Liver (tissue), 9 donors: ENCODE results near the gene CACNA1B. TPM values are rescaled to one million over a fixed set of nuclear protein-coding genes. Genes with fewer than 3 reads are reported as not detected.
A peak's percentile ranks its signal among the peaks of the same experiment; 100 is the strongest.

Experiments used
- DNase-seq: peaks from one replicate; pipeline ENCODE4 v3.0.0-alpha.2; 2017; ENCODE audit warnings: low spot score
- H3K27ac ChIP-seq, 2 donors: one replicate each; pipeline ENCODE4 v1.7.0; 2013; ENCODE audit warnings: inconsistent platforms in 2 of 2, low read length in 2 of 2, control low read depth in 1 of 2, low read depth in 1 of 2, mild to moderate bottlenecking in 1 of 2
- H3K27me3 ChIP-seq, 4 donors: one replicate each; pipeline versions ENCODE4 v1.6.1 to v1.7.0; 2013; ENCODE audit warnings: low read length in 3 of 4, inconsistent platforms in 1 of 4, mild to moderate bottlenecking in 1 of 4, moderate library complexity in 1 of 4; ENCODE audit not compliant: control insufficient read depth in 4 of 4, insufficient read depth in 4 of 4
- H3K36me3 ChIP-seq, 4 donors: one replicate each; pipeline versions ENCODE4 v1.6.1 to v1.7.0; 2013; ENCODE audit warnings: low read length in 3 of 4, mild to moderate bottlenecking in 3 of 4, low read depth in 1 of 4, moderate library complexity in 1 of 4; ENCODE audit not compliant: control insufficient read depth in 4 of 4, insufficient read depth in 3 of 4
- H3K4me1 ChIP-seq, 4 donors: one replicate each; pipeline versions ENCODE4 v1.6.1 to v1.7.0; 2013; ENCODE audit warnings: low read length in 3 of 4, mild to moderate bottlenecking in 3 of 4, moderate library complexity in 1 of 4; ENCODE audit not compliant: control insufficient read depth in 4 of 4, insufficient read depth in 4 of 4
- H3K4me3 ChIP-seq, 3 donors: one replicate each; pipeline versions ENCODE4 v1.6.1 to v1.7.0; 2013; ENCODE audit warnings: low read length in 3 of 3, control low read depth in 1 of 3, low read depth in 1 of 3, mild to moderate bottlenecking in 1 of 3
- H3K9ac ChIP-seq, 2 donors: one replicate each; pipeline ENCODE4 v1.7.0; 2013; ENCODE audit warnings: low read length in 2 of 2, mild to moderate bottlenecking in 2 of 2, moderate library complexity in 2 of 2, control low read depth in 1 of 2, low read depth in 1 of 2
- H3K9me3 ChIP-seq, 4 donors: one replicate each; pipeline versions ENCODE4 v1.6.1 to v1.7.0; 2013; ENCODE audit warnings: low read length in 3 of 4; ENCODE audit not compliant: control insufficient read depth in 4 of 4
- EGR1 ChIP-seq, 2 donors: IDR thresholded peaks; 2 replicates each; pipeline ENCODE4 v1.6.1; 2016 to 2018; ENCODE audit warnings: antibody characterized with exemption in 2 of 2, low read depth in 2 of 2
- FOXA1 ChIP-seq: IDR thresholded peaks from 2 replicates; pipeline ENCODE4 v1.6.1; 2016; ENCODE audit warnings: antibody characterized with exemption
- FOXA2 ChIP-seq: IDR thresholded peaks from 2 replicates; pipeline ENCODE4 v1.6.1; 2016; ENCODE audit warnings: antibody characterized with exemption
- GABPA ChIP-seq, 2 donors: IDR thresholded peaks in 1 of 2; conservative IDR thresholded peaks in 1 of 2; 2 replicates each; pipeline ENCODE4 v1.6.1; 2016; ENCODE audit warnings: antibody characterized with exemption in 2 of 2, mild to moderate bottlenecking in 1 of 2, moderate library complexity in 1 of 2
- HNF4A ChIP-seq, 2 donors: conservative IDR thresholded peaks; 2 replicates each; pipeline ENCODE4 v1.6.1; 2016; ENCODE audit warnings: antibody characterized with exemption in 2 of 2, mild to moderate bottlenecking in 2 of 2
- HNF4G ChIP-seq: IDR thresholded peaks from 2 replicates; pipeline ENCODE4 v1.6.1; 2016; ENCODE audit warnings: antibody characterized with exemption
- JUND ChIP-seq, 2 donors: IDR thresholded peaks; 2 replicates each; pipeline ENCODE4 v1.6.1; 2016; ENCODE audit warnings: antibody characterized with exemption in 2 of 2
- NR2F2 ChIP-seq: IDR thresholded peaks from 2 replicates; pipeline ENCODE4 v1.6.1; 2016; ENCODE audit warnings: antibody characterized with exemption
- RAD21 ChIP-seq, 2 donors: IDR thresholded peaks; 2 replicates each; pipeline ENCODE4 v1.6.1; 2016; ENCODE audit warnings: antibody characterized with exemption in 2 of 2, mild to moderate bottlenecking in 2 of 2
- RXRA ChIP-seq, 2 donors: IDR thresholded peaks; 2 replicates each; pipeline ENCODE4 v1.6.1; 2017 to 2018; ENCODE audit warnings: antibody characterized with exemption in 2 of 2, mild to moderate bottlenecking in 1 of 2
- SP1 ChIP-seq: IDR thresholded peaks from 2 replicates; pipeline ENCODE4 v1.6.1; 2018; ENCODE audit warnings: antibody characterized with exemption, mild to moderate bottlenecking
- TAF1 ChIP-seq: conservative IDR thresholded peaks from 2 replicates; pipeline ENCODE4 v1.6.1; 2016; ENCODE audit warnings: antibody characterized with exemption, mild to moderate bottlenecking
- YY1 ChIP-seq: IDR thresholded peaks from 2 replicates; pipeline ENCODE4 v1.6.1; 2016; ENCODE audit warnings: antibody characterized with exemption, mild to moderate bottlenecking
- WGBS: extraction: QIAGEN DNeasy Blood & Tissue Kit; methylation state at CpG from one replicate; pipeline ENCODE4 v1.1.7; 2013; 5-methylcytosine and 5-hydroxymethylcytosine counted together
- polyA plus RNA-seq, 2 donors: library from polyadenylated mRNA; stranded (reverse) in 1 of 2; unstranded in 1 of 2; fragments of 200-250 nt in 1 of 2; fragments of >200 nt in 1 of 2; fragmentation: Nextera tagmentation in 1 of 2; extraction: Ambion mirVana in 1 of 2; gene quantifications; one replicate each; pipeline versions ENCODE4 v1.2.1 to v1.2.3, GENCODE V29; 2013 to 2015
- total RNA-seq, 2 donors: library from RNA; depleted of rRNA; stranded (reverse); fragments of >200 nt; gene quantifications; one replicate each; pipeline ENCODE4 v1.2.3, GENCODE V29; 2014
- TF ChIP-seq, protein P1 (sequence below): IDR thresholded peaks from 2 replicates; pipeline ENCODE4 v1.6.1; 2016; ENCODE audit warnings: antibody characterized with exemption
- TF ChIP-seq, protein P2 (sequence below): IDR thresholded peaks from 2 replicates; pipeline ENCODE4 v1.6.1; 2016; ENCODE audit warnings: antibody characterized with exemption
- TF ChIP-seq, protein P3 (sequence below): fragments of 150-350 bp; IDR thresholded peaks from 2 replicates; pipeline ENCODE4 v1.5.1; 2017; ENCODE audit warnings: improper control_type of control experiment, low read depth, low read length; ENCODE audit not compliant: missing input control
- TF ChIP-seq, protein P4 (sequence below): IDR thresholded peaks from 2 replicates; pipeline ENCODE4 v1.6.1; 2016; ENCODE audit warnings: antibody characterized with exemption
- TF ChIP-seq, protein P5 (sequence below): IDR thresholded peaks from 2 replicates; pipeline ENCODE4 v1.6.1; 2016; ENCODE audit warnings: antibody characterized with exemption, mild to moderate bottlenecking
- donor health status: healthy.
- donor health status: healthy.
- donor health status: healthy.
- donor health status: healthy.
- donor health status: healthy.

Gene CACNA1B
- total and polyA plus RNA-seq, 4 donors = under 0.01 to 0.05 TPM; not detected in 2

DNA sequence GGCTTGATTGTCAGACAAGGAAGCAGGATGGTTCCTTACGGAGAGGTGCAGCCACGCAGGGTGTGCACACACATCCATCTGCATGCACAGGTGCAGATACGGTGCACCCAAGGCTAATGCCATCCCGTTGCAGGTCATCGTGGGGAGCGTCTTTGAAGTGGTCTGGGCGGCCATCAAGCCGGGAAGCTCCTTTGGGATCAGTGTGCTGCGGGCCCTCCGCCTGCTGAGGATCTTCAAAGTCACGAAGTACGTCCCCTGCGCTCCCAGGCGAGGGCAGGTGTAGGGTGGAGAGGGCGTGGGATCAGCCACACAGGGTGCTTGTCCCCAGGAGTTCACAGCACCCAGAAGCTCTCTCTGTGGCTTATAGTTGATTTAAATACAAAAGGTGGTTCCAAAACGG lies 106.4 kb downstream of the CACNA1B start:
- TF ChIP-seq HNF4A (conservative IDR thresholded peaks at IDR 0.05) (no peak), YY1 (no peak), GABPA (IDR thresholded peaks at IDR 0.05 in 1 of 2, conservative IDR thresholded peaks at IDR 0.05 in 1 of 2) (no peak), EGR1 (IDR thresholded peaks at IDR 0.05; ENCODE audit: low read depth in 2 of 2) (no peak), RAD21 (IDR thresholded peaks at IDR 0.05) (no peak), FOXA2 (no peak), TAF1 (no peak), JUND (IDR thresholded peaks at IDR 0.05) (no peak), RXRA (IDR thresholded peaks at IDR 0.05) (no peak), FOXA1 (no peak)
- TF ChIP-seq, protein P1, sequence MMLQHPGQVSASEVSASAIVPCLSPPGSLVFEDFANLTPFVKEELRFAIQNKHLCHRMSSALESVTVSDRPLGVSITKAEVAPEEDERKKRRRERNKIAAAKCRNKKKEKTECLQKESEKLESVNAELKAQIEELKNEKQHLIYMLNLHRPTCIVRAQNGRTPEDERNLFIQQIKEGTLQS = no peak
- TF ChIP-seq, protein P2, sequence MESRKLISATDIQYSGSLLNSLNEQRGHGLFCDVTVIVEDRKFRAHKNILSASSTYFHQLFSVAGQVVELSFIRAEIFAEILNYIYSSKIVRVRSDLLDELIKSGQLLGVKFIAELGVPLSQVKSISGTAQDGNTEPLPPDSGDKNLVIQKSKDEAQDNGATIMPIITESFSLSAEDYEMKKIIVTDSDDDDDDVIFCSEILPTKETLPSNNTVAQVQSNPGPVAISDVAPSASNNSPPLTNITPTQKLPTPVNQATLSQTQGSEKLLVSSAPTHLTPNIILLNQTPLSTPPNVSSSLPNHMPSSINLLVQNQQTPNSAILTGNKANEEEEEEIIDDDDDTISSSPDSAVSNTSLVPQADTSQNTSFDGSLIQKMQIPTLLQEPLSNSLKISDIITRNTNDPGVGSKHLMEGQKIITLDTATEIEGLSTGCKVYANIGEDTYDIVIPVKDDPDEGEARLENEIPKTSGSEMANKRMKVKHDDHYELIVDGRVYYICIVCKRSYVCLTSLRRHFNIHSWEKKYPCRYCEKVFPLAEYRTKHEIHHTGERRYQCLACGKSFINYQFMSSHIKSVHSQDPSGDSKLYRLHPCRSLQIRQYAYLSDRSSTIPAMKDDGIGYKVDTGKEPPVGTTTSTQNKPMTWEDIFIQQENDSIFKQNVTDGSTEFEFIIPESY = no peak
- H3K4me1 ChIP-seq = no peaks in the 10 kb centered on the region
- WGBS = 89% methylated on average over 16 of the region's 16 CpGs
- no peaks in the 10 kb centered on the region for H3K27me3 ChIP-seq
- H3K4me3 ChIP-seq = no peak overlapping the region
- DNase-seq = no peak
- H3K27ac ChIP-seq = no peak overlapping the region
- H3K36me3 ChIP-seq = no peaks in the 10 kb centered on the region
- no peaks in the 10 kb centered on the region for H3K9me3 ChIP-seq
- no peak overlapping the region for H3K9ac ChIP-seq

DNA sequence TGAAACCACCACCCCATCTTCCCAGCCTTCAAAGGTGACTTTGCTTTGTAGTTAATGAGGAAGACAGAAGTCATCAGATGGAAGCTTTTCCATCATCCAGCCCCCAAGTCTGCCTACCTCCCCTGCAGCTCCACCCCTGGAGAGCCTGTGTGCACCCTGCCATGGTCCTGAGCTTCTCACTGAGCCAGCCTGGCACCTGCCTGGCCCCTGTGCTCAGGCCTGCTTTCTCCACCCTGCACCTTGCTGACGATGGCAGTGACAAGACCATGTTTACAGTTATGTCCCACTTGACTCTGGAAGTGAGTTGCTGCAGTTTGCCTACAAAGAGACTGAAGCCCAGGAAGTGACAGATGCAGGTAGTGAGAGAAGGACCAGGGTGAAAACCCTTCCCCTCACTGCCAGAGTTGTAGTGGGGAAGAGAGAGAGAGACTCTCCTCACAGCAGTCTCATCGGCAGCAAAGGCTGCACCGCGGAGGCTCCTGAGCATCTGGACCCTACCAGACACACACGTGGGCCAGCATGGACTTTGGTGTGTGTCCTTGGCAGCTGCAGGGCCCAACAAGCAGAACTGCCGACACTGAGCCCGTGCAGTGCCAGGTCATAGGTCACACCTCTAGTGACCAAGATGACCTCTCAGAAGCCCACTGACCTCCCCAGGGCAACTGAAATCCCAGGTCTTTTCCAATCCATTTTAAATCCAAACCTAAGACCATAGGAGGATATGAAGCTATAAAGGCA lies 107.1 kb downstream of the CACNA1B start:
- no peaks in the 10 kb centered on the region for H3K9me3 ChIP-seq
- no peak overlapping the region for H3K4me3 ChIP-seq
- H3K4me1 ChIP-seq = no peaks in the 10 kb centered on the region
- H3K27me3 ChIP-seq = no peaks in the 10 kb centered on the region
- WGBS = 51% methylated on average over 7 of the region's 7 CpGs
- TF ChIP-seq TAF1 = no peak
- TF ChIP-seq, protein P3, sequence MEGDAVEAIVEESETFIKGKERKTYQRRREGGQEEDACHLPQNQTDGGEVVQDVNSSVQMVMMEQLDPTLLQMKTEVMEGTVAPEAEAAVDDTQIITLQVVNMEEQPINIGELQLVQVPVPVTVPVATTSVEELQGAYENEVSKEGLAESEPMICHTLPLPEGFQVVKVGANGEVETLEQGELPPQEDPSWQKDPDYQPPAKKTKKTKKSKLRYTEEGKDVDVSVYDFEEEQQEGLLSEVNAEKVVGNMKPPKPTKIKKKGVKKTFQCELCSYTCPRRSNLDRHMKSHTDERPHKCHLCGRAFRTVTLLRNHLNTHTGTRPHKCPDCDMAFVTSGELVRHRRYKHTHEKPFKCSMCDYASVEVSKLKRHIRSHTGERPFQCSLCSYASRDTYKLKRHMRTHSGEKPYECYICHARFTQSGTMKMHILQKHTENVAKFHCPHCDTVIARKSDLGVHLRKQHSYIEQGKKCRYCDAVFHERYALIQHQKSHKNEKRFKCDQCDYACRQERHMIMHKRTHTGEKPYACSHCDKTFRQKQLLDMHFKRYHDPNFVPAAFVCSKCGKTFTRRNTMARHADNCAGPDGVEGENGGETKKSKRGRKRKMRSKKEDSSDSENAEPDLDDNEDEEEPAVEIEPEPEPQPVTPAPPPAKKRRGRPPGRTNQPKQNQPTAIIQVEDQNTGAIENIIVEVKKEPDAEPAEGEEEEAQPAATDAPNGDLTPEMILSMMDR = no peak
- TF ChIP-seq, protein P1 = no peak
- TF ChIP-seq GABPA (IDR thresholded peaks at IDR 0.05 in 1 of 2, conservative IDR thresholded peaks at IDR 0.05 in 1 of 2) = no peak
- TF ChIP-seq HNF4G = no peak
- TF ChIP-seq SP1 = no peak
- TF ChIP-seq FOXA1 = no peak
- TF ChIP-seq EGR1 (IDR thresholded peaks at IDR 0.05; ENCODE audit: low read depth in 2 of 2) = no peak
- TF ChIP-seq RAD21 (IDR thresholded peaks at IDR 0.05) = no peak
- no peak for TF ChIP-seq RXRA (IDR thresholded peaks at IDR 0.05)
- no peak for TF ChIP-seq JUND (IDR thresholded peaks at IDR 0.05)
- TF ChIP-seq HNF4A (conservative IDR thresholded peaks at IDR 0.05) = no peak
- TF ChIP-seq YY1 = no peak
- TF ChIP-seq, protein P4, sequence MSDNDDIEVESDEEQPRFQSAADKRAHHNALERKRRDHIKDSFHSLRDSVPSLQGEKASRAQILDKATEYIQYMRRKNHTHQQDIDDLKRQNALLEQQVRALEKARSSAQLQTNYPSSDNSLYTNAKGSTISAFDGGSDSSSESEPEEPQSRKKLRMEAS = no peak
- no peak for TF ChIP-seq FOXA2
- TF ChIP-seq, protein P2 = no peak
- TF ChIP-seq, protein P5, sequence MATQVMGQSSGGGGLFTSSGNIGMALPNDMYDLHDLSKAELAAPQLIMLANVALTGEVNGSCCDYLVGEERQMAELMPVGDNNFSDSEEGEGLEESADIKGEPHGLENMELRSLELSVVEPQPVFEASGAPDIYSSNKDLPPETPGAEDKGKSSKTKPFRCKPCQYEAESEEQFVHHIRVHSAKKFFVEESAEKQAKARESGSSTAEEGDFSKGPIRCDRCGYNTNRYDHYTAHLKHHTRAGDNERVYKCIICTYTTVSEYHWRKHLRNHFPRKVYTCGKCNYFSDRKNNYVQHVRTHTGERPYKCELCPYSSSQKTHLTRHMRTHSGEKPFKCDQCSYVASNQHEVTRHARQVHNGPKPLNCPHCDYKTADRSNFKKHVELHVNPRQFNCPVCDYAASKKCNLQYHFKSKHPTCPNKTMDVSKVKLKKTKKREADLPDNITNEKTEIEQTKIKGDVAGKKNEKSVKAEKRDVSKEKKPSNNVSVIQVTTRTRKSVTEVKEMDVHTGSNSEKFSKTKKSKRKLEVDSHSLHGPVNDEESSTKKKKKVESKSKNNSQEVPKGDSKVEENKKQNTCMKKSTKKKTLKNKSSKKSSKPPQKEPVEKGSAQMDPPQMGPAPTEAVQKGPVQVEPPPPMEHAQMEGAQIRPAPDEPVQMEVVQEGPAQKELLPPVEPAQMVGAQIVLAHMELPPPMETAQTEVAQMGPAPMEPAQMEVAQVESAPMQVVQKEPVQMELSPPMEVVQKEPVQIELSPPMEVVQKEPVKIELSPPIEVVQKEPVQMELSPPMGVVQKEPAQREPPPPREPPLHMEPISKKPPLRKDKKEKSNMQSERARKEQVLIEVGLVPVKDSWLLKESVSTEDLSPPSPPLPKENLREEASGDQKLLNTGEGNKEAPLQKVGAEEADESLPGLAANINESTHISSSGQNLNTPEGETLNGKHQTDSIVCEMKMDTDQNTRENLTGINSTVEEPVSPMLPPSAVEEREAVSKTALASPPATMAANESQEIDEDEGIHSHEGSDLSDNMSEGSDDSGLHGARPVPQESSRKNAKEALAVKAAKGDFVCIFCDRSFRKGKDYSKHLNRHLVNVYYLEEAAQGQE = no peak
- TF ChIP-seq NR2F2 = no peak
- H3K36me3 ChIP-seq = no peaks in the 10 kb centered on the region
- no peak overlapping the region for H3K27ac ChIP-seq
- no peak overlapping the region for H3K9ac ChIP-seq
- DNase-seq = peak; percentile 32
